Cardiac muscle cell (in vitro differentiated cells and primary cell): ENCODE data around the gene ABCG1. TPM values are rescaled to one million over a fixed set of nuclear protein-coding genes. Genes with fewer than 3 reads are reported as not detected.

Experiments used
- DNase-seq, 2 donors: peaks; one replicate each; pipeline versions ENCODE4 v3.0.0 to v3.0.0-alpha.2; 2010 to 2017; ENCODE audit warnings: low read depth in 1 of 2, low spot score in 1 of 2
- H3K27ac ChIP-seq: fragments of 200-600 bp; sonication (generic); 2 replicates; pipeline ENCODE4 v1.5.1; 2016
- H3K27me3 ChIP-seq: fragments of 200-600 bp; sonication (generic); 2 replicates; pipeline ENCODE4 v1.6.0; 2016; ENCODE audit warnings: control low read depth
- H3K36me3 ChIP-seq: fragments of 200-600 bp; sonication (generic); 2 replicates; pipeline ENCODE4 v1.5.1; 2016; ENCODE audit warnings: control low read depth
- H3K4me1 ChIP-seq: fragments of 200-600 bp; sonication (generic); 2 replicates; pipeline ENCODE4 v1.8.1; 2017; ENCODE audit warnings: low read depth, mild to moderate bottlenecking, mixed run types
- H3K4me3 ChIP-seq: fragments of 200-600 bp; sonication (generic); 2 replicates; pipeline ENCODE4 v1.5.1; 2016; ENCODE audit warnings: mild to moderate bottlenecking
- H3K9me3 ChIP-seq: fragments of 200-600 bp; sonication (generic); 2 replicates; pipeline ENCODE4 v1.5.1; 2017; ENCODE audit warnings: low read depth, mild to moderate bottlenecking, control low read depth
- CTCF ChIP-seq: IDR thresholded peaks from 2 replicates; pipeline ENCODE4 v1.5.1; 2012; ENCODE audit warnings: low read depth, mild to moderate bottlenecking, low read length
- polyA plus RNA-seq: library from polyadenylated mRNA; unstranded; fragments of >200 nt; fragmentation: Nextera tagmentation; extraction: Ambion mirVana; gene quantifications from 2 replicates; pipeline ENCODE4 v1.2.1, GENCODE V29; 2016
- total RNA-seq: library from RNA; depleted of rRNA; stranded (reverse); fragments of >200 nt; gene quantifications from 2 replicates; pipeline ENCODE4 v1.2.3, GENCODE V29; 2016

ABCG1 gene
- total and polyA plus RNA-seq, 2 experiments from 2014 or later, result 4.0 to 4.9 TPM

GRCh38 chr21:42265231-42265812 lies 46.4 kb downstream of the ABCG1 start:
- DNase-seq, result no peak
- H3K4me3 ChIP-seq, result no peak overlapping the region
- H3K4me1 ChIP-seq, result peaks cover 10% of the 10 kb centered on the region
- TF ChIP-seq CTCF, result no peak
- no peaks in the 10 kb centered on the region for H3K9me3 ChIP-seq
- H3K36me3 ChIP-seq, result no peaks in the 10 kb centered on the region
- no peaks in the 10 kb centered on the region for H3K27me3 ChIP-seq
- H3K27ac ChIP-seq, result no peak overlapping the region

GRCh38 chr21:42266971-42267556 lies 48.1 kb downstream of the ABCG1 start:
- Histone ChIP-seq H3K36me3 (no peaks in the 10 kb centered on the region), H3K27me3 (no peaks in the 10 kb centered on the region), H3K4me1 (peaks cover 10% of the 10 kb centered on the region), H3K27ac (no peak overlapping the region), H3K4me3 (no peak overlapping the region), H3K9me3 (no peaks in the 10 kb centered on the region)
- DNase-seq, result no peak
- no peak for TF ChIP-seq CTCF

- TF ChIP-seq CTCF, result no peak
- no peak for DNase-seq
- Histone ChIP-seq H3K27me3 (no peaks in the 10 kb centered on the region), H3K36me3 (no peaks in the 10 kb centered on the region), H3K4me1 (no peaks in the 10 kb centered on the region), H3K9me3 (no peaks in the 10 kb centered on the region), H3K4me3 (no peak overlapping the region), H3K27ac (no peak overlapping the region)
These were observed 50.4 kb downstream of the ABCG1 start for GRCh38 chr21:42269386-42269785.

GRCh38 chr21:42271065-42271464 lies 52.1 kb downstream of the ABCG1 start:
- TF ChIP-seq CTCF, result no peak
- Histone ChIP-seq H3K4me1 (no peaks in the 10 kb centered on the region), H3K36me3 (no peaks in the 10 kb centered on the region), H3K27ac (no peak overlapping the region), H3K9me3 (no peaks in the 10 kb centered on the region), H3K4me3 (no peak overlapping the region), H3K27me3 (no peaks in the 10 kb centered on the region)
- no peak for DNase-seq

GRCh38 chr21:42272109-42272962 lies 53.4 kb downstream of the ABCG1 start:
- no peaks in the 10 kb centered on the region for H3K4me1 ChIP-seq

More at GRCh38 chr21:42272109-42272962, 53.4 kb downstream of the ABCG1 start:
- H3K27me3 ChIP-seq, result no peaks in the 10 kb centered on the region
- no peak overlapping the region for H3K4me3 ChIP-seq
- TF ChIP-seq CTCF, result no peak
- DNase-seq, result no peak
- H3K9me3 ChIP-seq, result no peaks in the 10 kb centered on the region
- no peaks in the 10 kb centered on the region for H3K36me3 ChIP-seq
- no peak overlapping the region for H3K27ac ChIP-seq
